ENCODE results near the gene SUN1. TPM values are rescaled to one million over a fixed set of nuclear protein-coding genes. Genes with fewer than 3 reads are reported as not detected.
"Not testable (repeated sequence)": the region's sequence is repeated elsewhere in the genome, so short reads cannot be mapped to it uniquely, and the experiment has no call there.

Gene SUN1
- total and polyA plus RNA-seq, 2 donors (not counting 3 experiments of a cell fraction or from before 2014, with no cell fraction given): 158 to 410 TPM

GRCh38 chr7:800692-801091 is 31.6 kb upstream of the SUN1 start:
- BruUV-seq (replicated peaks): no TSS peak
- H3K4me3 ChIP-seq (replicated peaks in 1 of 3; ENCODE audit: insufficient read depth in 1 of 3, low read depth in 1 of 3, low read length in 3 of 3): no peak overlapping the region
- no peaks in the 10 kb centered on the region for H3K27me3 ChIP-seq (ENCODE audit: control insufficient read depth in 2 of 2, insufficient read depth in 2 of 2, low read length in 2 of 2)
- H3K9me1 ChIP-seq (replicated peaks; ENCODE audit: control insufficient read depth, extremely low read depth, insufficient read depth, low read length): no peaks in the 10 kb centered on the region
- FAIRE-seq: no peak
- TF ChIP-seq FOS (IDR thresholded peaks at IDR 0.05; ENCODE audit: borderline replicate concordance, insufficient read depth, low read length): no peak
- no peak for TF ChIP-seq POLR2A (IDR thresholded peaks at IDR 0.05; ENCODE audit: low read depth, low read length)
- TF ChIP-seq EZH2 (IDR thresholded peaks at IDR 0.05; ENCODE audit: borderline replicate concordance, low read depth, low read length, severe bottlenecking): no peak
- TF ChIP-seq MAX (IDR thresholded peaks at IDR 0.05; ENCODE audit: insufficient read depth, insufficient read length): no peak
- TF ChIP-seq JUN (IDR thresholded peaks at IDR 0.05; ENCODE audit: borderline replicate concordance, insufficient read depth, insufficient read length, low read depth): no peak
- no peak for TF ChIP-seq MYC (IDR thresholded peaks at IDR 0.05; ENCODE audit: low read depth, low read length)
- no peak for TF ChIP-seq GATA2 (IDR thresholded peaks at IDR 0.05; ENCODE audit: insufficient read depth, insufficient read length, low read depth, low read length)
- intact Hi-C loops (cut with micrococcal nuclease): no loop called here
- dilution Hi-C loops (cut with MboI; ENCODE audit: extremely low pct_ligation_motif_present, low sequenced_read_pairs): no loop called here
- no peaks in the 10 kb centered on the region for H4K20me1 ChIP-seq (replicated peaks; ENCODE audit: control insufficient read depth, extremely low read depth, insufficient read depth, low read length)
- no peak overlapping the region for H3K27ac ChIP-seq (ENCODE audit: insufficient read depth, low read depth, low read length)
- H3K36me3 ChIP-seq (ENCODE audit: control insufficient read depth in 2 of 2, extremely low read depth in 1 of 2, insufficient read depth in 2 of 2, low read length in 2 of 2): no peaks in the 10 kb centered on the region
- peaks cover 7% of the 10 kb centered on the region for H3K4me1 ChIP-seq (ENCODE audit: control insufficient read depth, extremely low read depth, insufficient read depth, low read length)
- no peak overlapping the region for H3K4me2 ChIP-seq (ENCODE audit: insufficient read depth, low read length)
- no peak overlapping the region for H2AFZ ChIP-seq (ENCODE audit: low read depth, low read length)
- POLR2A ChIA-PET: no interaction called here
- H3K9me3 ChIP-seq (replicated peaks; ENCODE audit: control insufficient read depth, insufficient read depth, low read length): no peaks in the 10 kb centered on the region
- H3K79me2 ChIP-seq (ENCODE audit: control insufficient read depth, insufficient read depth, low read length): no peaks in the 10 kb centered on the region
- DNase-seq (ENCODE audit: low read depth, low spot score): no peak
- CTCF ChIA-PET: interaction anchor here (0.7 to 0.8 kb wide), 2 partner anchors 14 to 36 kb away, joined by 3 to 4 read pairs; no protein-coding TSS in a partner anchor
- H3K9ac ChIP-seq (replicated peaks; ENCODE audit: extremely low read depth, insufficient read depth, low read length): no peak overlapping the region

- H3K9me3 ChIP-seq (replicated peaks; ENCODE audit: control insufficient read depth, insufficient read depth, low read length); H3K79me2 ChIP-seq (ENCODE audit: control insufficient read depth, insufficient read depth, low read length); DNase-seq (ENCODE audit: low read depth, low spot score); H3K27ac ChIP-seq (ENCODE audit: insufficient read depth, low read depth, low read length); H3K4me1 ChIP-seq (ENCODE audit: control insufficient read depth, extremely low read depth, insufficient read depth, low read length); H3K27me3 ChIP-seq (ENCODE audit: control insufficient read depth in 2 of 2, insufficient read depth in 2 of 2, low read length in 2 of 2); H3K36me3 ChIP-seq (ENCODE audit: control insufficient read depth in 2 of 2, extremely low read depth in 1 of 2, insufficient read depth in 2 of 2, low read length in 2 of 2); POLR2A ChIA-PET; intact Hi-C loops (cut with micrococcal nuclease); FAIRE-seq; H3K4me3 ChIP-seq (replicated peaks in 1 of 3; ENCODE audit: insufficient read depth in 1 of 3, low read depth in 1 of 3, low read length in 3 of 3); H3K9ac ChIP-seq (replicated peaks; ENCODE audit: extremely low read depth, insufficient read depth, low read length); H3K4me2 ChIP-seq (ENCODE audit: insufficient read depth, low read length); H4K20me1 ChIP-seq (replicated peaks; ENCODE audit: control insufficient read depth, extremely low read depth, insufficient read depth, low read length); H2AFZ ChIP-seq (ENCODE audit: low read depth, low read length); H3K9me1 ChIP-seq (replicated peaks; ENCODE audit: control insufficient read depth, extremely low read depth, insufficient read depth, low read length); dilution Hi-C loops (cut with MboI; ENCODE audit: extremely low pct_ligation_motif_present, low sequenced_read_pairs); BruUV-seq (replicated peaks): not testable (repeated sequence)
- CTCF ChIA-PET: interaction anchor here (1.3 to 1.4 kb wide), 2 partner anchors 12 to 35 kb away, joined by 3 read pairs; no protein-coding TSS in a partner anchor
These were observed 30.9 kb upstream of the SUN1 start for GRCh38 chr7:801351-801750.

Data from endothelial cell of umbilical vein (primary cell).